ENCODE data around the gene AFMID.
"Not testable (repeated sequence)": the region's sequence is repeated elsewhere in the genome, so short reads cannot be mapped to it uniquely, and the experiment has no call there.

The AFMID gene

GRCh38 chr17:78223765-78224164 lies 36.6 kb downstream of the AFMID start:
- DNase-seq (ENCODE audit: low read depth) = no peak

- no peak for DNase-seq (ENCODE audit: low read depth)
Measured at GRCh38 chr17:78224231-78225087, 37.3 kb downstream of the AFMID start.

- no peak for DNase-seq (ENCODE audit: low read depth)
Measured at GRCh38 chr17:78225088-78225865, 38.1 kb downstream of the AFMID start.

GRCh38 chr17:78226055-78226758 lies 39.0 kb downstream of the AFMID start:
- no peak for DNase-seq (ENCODE audit: low read depth)

- no peak for DNase-seq (ENCODE audit: low read depth)
Measured at GRCh38 chr17:78226759-78227454, 39.7 kb downstream of the AFMID start.

GRCh38 chr17:78227455-78227916 lies 40.3 kb downstream of the AFMID start:
- DNase-seq (ENCODE audit: low read depth) = no peak

GRCh38 chr17:78228176-78228575 lies 41.0 kb downstream of the AFMID start:
- DNase-seq (ENCODE audit: low read depth) = no peak

- DNase-seq (ENCODE audit: low read depth) = no peak
Measured at GRCh38 chr17:78230252-78230962, 43.2 kb downstream of the AFMID start.

GRCh38 chr17:78230996-78231935 lies 44.1 kb downstream of the AFMID start, which contains the start of gene TMEM235:
TSS of gene TMEM235 (plus strand) at chr17:78231631. CDS start at chr17:78232024, 393 bp downstream.
- DNase-seq (ENCODE audit: low read depth) = no peak

- DNase-seq (ENCODE audit: low read depth) = no peak
Measured at GRCh38 chr17:78231991-78232858, 45.1 kb downstream of the AFMID start.

- DNase-seq (ENCODE audit: low read depth) = no peak
Measured at GRCh38 chr17:78232859-78233173, 45.7 kb downstream of the AFMID start.

- DNase-seq (ENCODE audit: low read depth) = no peak
Measured at GRCh38 chr17:78233678-78234077, 46.5 kb downstream of the AFMID start.

GRCh38 chr17:78234261-78234865 lies 47.2 kb downstream of the AFMID start:
- DNase-seq (ENCODE audit: low read depth) = no peak

- not testable (repeated sequence) for DNase-seq (ENCODE audit: low read depth)
Measured at GRCh38 chr17:78235022-78235421, 47.9 kb downstream of the AFMID start.

GRCh38 chr17:78235885-78236284 lies 48.7 kb downstream of the AFMID start:
- no peak for DNase-seq (ENCODE audit: low read depth)

- DNase-seq (ENCODE audit: low read depth) = no peak
Measured at GRCh38 chr17:78236362-78237127, 49.4 kb downstream of the AFMID start.

GRCh38 chr17:78237401-78238012 lies 50.3 kb downstream of the AFMID start:
- no peak for DNase-seq (ENCODE audit: low read depth)
